GM21528 (cell line): ENCODE data around the gene PEMT.
"Not testable (repeated sequence)": the region's sequence is repeated elsewhere in the genome, so short reads cannot be mapped to it uniquely, and the experiment has no call there.

ENCODE experiments used
- ATAC-seq: cut with Tn5 transposase; IDR thresholded peaks from one replicate; pipeline ENCODE4 v1.9.1; 2021; ENCODE audit warnings: mild to moderate bottlenecking, moderate library complexity; ENCODE audit not compliant: unreplicated experiment, low FRiP score

Gene PEMT

GRCh38 chr17:17465878-17466277 is 125.6 kb downstream of the PEMT start:
- not testable (repeated sequence) for ATAC-seq

- no peak for ATAC-seq
Observed at GRCh38 chr17:17463821-17464220, 127.7 kb downstream of the PEMT start.

GRCh38 chr17:17462048-17462824 is 129.3 kb downstream of the PEMT start:
- no peak for ATAC-seq

DNA sequence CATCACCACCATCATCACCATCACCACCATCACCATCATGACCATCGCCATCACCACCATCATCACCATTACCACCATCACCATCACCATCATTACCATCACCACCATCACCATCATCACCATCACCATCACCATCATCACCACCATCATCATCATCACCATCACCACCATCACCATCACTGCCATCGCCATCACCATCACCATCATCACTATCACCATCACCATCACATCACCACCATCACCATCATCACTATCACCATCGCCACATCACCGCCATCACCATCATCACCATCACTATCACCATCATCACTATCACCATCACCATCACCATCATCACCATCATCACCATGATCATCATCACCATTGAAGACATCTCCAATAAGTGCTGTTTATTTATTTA is 131.5 kb downstream of the PEMT start:
- no peak for ATAC-seq

DNA sequence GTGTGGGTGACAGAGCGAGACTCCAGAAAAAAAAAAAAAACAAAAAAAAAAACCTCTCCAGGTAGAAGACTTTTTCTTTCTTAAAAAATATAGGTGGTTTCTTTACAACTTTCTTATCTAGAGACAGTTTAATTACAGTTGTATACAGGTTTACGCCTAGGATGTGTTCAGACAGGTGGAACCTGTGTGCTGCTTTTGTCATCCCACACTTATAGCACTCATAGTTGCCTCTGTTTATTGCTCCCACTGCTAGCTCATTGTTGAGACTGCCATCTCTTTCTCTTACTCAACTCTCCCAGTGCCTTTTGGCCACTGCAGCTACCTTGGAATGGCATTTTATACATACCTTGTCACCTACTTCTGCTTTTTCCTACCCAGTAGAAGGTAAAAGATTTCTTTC is 133.8 kb downstream of the PEMT start:
- ATAC-seq = no peak

DNA sequence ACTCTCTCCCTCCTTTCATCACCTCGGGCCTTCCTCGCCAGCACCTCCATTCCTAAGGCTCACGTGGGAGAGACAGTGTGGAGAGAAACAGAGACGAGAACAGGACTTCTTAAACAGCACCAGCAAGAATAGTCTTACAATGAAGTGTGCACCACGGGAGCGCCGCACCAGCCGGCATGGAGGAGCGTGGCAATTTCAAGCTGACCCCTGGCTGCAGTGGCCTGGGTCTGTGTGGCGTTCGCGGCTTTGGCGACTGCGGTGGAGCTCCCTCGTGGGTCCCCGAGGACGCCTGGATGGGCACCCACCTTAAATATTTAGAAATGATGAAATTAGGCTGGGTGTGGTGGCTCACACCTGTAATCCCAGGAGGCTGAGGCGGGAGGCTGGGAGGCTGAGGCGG is 135.3 kb downstream of the PEMT start:
- ATAC-seq = no peak
